22Rv1 (cell line): Measurements from ENCODE around the gene ISOC2.

Source experiments
- CTCF ChIP-seq: fragments of 450-650 bp; IDR thresholded peaks from 2 replicates; pipeline ENCODE4 v1.5.1; 2017; ENCODE audit warnings: mild to moderate bottlenecking
- ZFX ChIP-seq: fragments of 450-650 bp; IDR thresholded peaks from 2 replicates; pipeline ENCODE4 v1.6.1; 2017; ENCODE audit warnings: antibody characterized with exemption, borderline replicate concordance

GRCh38 chr19:55474269-55475265 is 13.1 kb upstream of the ISOC2 start:
- TF ChIP-seq CTCF (no peak), ZFX (no peak)
